GM11168 (cell line): ENCODE measurements around the gene TAF3.
"Not testable (repeated sequence)": the region's sequence is repeated elsewhere in the genome, so short reads cannot be mapped to it uniquely, and the experiment has no call there.

Source experiments
- in situ Hi-C: fragments of 300-500 bp; cut with MboI; formaldehyde crosslinking; loops from one replicate; pipeline ENCODE4 v1.12.0; 2022; ENCODE audit warnings: low sequenced_read_pairs; ENCODE audit not compliant: unreplicated experiment

Gene TAF3

DNA sequence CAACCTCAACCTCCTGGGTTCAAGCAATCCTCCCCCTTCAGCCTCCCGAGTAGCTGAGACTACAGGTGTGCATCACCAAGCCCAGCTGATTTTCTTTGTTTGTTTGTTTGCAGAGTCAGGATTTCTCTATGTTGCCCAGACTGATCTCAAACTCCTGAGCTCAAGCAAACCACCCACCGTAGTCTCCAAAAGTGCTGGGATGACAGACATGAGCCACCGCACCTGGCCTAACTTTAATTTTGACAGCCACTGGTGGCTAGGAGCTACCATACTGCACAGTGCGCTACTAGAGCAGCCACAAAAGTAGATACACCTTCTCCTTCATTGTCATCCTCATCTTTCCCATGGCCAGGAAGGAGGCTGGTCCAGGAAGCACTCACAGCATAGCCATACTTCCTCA, 205.0 kb downstream of the TAF3 start:
- in situ Hi-C loops: no loop called here

DNA sequence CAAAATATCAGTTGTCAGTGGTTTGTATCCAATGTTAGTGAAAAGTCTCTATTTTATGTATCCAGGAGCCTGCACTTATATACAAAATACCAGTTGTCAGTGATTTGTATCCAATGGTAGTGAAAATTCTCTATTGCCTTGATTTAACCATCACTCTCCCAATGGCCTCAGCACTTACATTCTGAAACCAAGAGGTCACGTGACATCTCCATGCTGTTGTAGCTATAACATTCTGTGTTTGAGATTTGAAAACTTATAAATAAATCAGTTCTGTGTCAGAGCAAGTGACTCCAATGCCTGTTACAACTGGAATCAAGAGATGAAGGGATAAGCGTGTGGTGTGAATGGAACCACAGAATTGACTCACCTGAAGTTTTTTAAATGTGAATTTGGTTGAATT, 205.5 kb downstream of the TAF3 start:
- in situ Hi-C loops: no loop called here

DNA sequence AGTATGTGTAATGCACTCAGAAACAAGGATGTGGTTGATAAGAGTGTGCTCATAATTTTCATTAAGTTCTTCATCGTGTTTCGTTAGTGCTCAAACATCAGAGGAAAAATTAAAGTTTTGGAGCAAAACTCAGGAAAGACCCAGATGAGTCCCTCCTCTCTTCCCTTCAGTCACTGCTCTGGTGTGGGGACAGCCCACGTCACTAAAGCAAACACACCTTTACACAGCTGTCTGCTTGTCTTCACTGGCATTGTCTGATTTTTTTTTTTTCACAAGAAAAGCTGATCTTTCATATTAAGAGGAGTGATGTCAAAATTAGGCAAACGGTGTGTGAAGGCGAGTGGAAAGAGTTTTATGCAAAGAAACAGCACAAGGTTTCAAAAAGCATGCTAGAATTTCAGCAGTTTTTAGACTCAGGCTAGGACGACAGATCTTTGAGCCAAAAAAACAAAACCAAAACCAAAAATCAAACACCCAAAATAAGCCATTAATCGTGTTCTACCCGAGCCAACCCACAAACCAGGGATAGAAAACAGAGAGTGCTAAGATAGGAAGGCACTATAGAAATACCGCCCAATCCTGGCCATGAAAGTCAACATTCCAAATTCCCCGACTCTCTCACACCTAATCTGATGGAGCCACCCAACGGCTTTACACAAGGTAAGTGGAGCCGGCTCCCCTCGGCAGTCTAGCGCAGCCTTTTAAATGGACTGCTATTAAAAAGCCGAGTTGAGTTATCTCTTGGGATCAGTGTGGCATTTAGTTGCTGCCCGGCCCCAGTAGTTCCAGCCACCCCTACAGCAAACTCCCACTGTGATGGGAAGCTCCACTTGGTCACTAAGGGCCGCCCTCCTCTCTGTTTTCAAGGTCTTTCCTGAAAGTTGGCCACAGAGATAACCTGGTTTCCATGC, 208.3 kb downstream of the TAF3 start:
- in situ Hi-C loops: no loop called here

DNA sequence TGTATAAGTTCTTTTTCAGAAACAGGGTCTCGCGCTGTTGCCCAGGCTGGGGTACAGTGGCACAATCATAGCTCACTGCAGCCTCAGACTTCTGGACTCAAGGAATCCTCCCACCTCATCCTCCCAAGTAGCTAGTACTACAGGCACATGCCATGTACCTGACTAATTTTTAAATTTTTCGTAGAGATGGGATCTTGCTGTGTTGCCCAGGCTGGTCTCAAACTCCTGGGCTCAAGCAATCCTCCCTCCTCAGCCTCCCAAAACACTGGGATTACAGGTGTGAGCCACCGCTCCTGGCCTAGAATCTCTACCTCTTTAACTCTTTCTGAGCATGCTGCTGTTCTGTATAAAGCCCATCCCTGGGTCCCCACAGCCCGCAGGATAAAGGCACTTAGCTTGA, 212.9 kb downstream of the TAF3 start:
- in situ Hi-C loops: not testable (repeated sequence)

- in situ Hi-C loops: no loop called here
These were observed 214.3 kb downstream of the TAF3 start for GRCh38 chr10:8032558-8032957.

DNA sequence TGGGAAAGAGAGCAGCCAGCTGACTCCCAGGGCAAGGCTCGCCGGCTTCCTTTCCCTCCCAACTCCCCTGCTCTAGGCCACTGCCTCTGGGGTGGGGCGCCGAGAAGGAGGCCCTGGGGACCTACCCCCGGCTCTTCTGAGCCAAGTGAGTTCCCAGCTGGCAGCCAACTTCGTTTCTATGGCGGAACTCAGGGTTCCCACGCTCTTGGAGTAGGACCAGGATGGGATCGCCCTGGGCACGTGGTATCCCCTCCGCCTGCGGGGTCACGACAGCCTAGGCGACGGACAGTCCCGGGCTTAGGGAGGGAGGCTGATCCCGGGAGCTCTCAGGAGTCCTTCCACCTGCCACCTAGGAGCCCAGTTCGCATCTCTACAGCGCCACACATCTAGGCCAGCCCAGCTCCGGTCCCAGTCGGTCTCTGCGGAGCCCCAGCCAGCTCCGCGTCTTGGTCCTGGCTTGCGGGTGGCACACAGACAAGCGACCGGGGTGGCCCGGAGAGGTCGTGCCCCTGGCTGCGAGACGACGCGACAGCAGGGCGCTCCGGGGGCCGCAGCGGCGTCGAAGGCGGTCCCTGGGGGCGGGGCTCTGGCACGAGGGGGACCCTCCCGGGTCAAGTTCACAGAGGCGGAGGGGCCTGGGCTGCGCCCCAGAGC, 215.6 kb downstream of the TAF3 start:
- in situ Hi-C loops: no loop called here

DNA sequence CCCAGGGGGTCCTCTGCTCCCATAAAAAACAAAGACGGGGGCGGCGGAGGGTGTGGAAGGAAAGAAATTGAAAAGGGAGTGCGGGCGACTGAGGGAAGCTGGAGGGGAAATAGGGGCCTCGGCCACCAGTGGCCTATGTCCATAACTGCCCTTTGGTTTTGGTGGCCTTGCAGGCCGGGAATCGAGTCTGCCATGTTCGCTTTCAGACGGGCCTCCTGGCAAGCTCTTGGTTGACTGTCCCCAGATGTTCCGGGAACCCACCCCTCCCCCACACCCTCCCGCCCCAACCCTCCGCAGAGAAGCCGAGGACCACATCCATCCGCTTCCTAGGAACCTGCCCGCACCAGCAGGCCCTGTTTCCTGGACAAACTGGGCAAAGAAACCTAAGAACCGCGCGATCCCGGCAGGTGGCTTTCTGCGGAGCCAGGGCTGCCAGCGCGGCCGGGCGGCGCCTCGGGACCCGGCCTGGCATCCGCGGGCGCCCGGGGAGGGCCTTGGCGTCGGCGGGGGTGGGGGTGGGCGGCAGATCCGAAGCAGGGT, 216.2 kb downstream of the TAF3 start:
- in situ Hi-C loops: no loop called here

- in situ Hi-C loops: no loop called here
These were observed 216.8 kb downstream of the TAF3 start for GRCh38 chr10:8035006-8035640.

DNA sequence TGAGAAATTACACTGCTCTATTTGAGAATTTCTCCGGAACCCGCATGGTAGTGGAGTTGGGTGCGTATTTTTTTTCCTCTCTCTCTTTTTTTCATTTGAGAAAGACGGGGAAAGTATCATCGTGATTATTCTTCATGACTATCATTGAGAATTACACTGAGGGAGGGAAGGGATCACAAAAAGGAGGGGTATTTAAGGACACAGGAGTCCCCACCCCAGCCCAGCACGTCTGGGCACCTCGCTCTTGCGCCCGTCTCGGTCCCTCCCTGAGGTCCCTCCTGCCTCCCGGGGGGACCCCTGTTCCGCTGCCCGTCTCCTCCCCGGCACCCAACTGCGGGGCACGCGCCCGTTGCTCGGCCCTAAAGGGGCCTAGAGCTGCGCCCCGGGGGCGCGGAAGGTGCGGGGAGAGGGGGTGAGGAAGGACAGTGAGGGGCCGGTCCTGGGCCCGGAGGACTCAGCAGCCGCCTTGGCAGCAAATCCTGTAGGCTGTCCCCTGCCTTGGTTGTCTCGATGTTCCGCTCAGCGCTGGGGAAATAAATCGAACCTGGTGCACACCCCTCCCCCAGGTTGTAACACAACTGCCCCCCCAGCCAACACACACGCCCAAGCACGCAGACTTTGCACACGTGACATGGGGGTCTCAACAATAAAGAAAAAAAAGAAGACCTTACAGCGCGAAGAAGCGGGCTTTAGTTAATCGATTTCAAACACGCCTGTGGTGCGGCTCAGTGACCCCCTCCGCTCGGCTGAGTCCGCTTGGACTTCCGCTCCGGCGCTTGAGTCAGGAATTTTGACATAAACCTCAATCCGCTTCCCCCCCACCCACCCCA, 217.6 kb downstream of the TAF3 start:
- in situ Hi-C loops: no loop called here

DNA sequence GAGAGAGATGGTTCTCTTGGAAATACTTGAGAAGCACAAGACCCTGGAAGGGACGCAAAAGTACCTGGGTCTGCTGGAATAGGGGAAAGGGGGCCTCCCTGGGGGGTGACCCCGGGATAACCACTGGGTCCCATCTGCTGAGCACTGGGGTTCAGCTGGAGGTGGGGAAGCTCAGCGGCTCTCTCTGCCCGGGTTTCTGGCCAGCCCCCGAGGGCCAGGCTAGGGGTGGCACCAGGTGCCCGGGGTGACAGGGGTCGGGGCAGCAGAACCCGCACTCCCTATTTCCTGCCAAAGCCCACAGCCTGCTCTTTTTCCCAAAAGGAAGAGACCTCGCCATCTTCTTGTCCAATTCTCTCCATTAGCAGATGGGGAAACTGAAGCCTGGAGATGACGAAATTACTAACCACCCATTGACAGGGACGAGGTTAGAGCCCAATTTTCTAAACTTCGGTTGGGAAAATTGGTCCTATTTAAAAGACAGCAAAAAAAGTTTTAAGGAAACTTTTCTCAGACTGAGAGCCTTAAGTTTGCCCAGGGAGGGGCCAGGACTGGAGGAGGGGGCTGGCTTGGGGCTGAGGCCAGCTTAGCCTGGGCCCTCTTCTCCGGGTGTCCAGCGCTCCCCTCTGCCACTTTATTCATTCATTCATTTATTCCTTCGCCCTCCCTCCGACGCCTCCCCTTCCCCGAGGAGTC, 218.3 kb downstream of the TAF3 start:
- in situ Hi-C loops: no loop called here

DNA sequence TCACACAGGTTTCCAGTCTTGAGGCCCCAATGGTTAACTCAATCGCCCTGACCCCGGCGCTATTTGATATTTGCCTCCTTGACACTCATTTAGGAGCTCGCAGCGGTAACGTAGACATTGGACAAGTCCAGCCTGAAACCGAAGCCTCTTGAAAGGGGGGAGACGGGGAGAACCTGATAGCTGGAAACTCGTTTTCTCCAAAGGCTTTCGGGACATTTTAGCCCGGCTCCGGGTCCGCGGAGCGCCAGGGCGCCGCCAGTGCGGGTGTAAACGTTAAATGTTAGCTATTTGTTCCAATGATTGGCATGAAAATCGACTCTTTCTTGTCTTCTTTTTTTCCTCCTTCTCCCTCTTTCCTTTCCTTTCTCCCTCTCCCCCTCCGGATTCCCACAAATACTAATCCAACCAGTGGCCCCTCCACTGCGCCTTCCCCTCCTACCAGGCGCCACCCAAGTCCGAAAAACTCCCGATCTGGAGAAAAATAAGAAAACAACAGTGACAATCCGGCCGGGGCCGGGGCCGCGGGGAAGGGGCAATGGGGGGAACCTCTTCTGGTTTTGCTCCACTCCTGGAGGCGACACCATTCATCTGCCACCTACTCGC, 219.0 kb downstream of the TAF3 start:
- in situ Hi-C loops: no loop called here

DNA sequence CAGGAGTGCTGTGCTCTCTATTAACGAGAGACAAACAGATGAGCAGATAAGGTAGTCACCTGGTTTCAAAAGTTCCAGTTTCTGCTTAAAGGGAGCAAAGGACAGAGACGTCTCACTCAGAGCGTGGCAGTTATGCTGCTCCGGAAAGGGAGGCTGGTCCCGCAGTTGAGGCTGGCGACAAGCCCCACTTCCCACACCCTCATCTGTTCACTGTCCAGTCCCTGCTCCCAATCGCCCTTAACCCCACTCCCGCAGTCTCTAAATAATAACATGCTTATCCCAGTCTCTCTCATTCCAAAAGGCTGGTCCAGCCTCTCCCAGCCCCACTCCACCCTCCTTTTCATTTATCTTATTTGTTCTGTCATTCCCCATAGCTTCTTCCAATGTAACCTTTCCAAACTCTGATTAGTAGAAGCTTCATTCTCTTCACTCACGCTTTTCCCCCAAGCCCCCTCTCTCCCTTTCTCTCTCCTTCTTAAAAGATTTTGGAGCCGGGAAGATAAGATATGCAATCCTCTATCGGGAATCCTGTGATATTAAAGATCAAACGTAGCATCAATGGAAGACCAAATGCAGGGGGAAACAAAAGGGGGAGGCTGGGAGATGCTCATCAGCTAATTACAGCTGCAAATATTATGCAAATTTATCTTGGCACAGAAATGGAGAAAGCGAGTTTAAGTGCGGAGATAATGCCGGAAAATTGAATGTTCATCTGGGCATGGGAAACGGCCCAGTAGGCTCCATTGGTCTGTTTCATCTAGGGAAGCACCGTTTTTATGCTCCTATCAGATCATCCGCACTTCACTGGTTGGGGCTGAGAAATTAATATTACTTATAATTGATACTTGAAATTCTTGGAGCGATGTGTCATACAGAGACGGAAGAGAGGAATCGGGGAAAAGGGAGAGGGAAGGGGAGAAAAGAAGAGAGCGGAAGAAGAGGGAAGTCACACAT, 219.9 kb downstream of the TAF3 start:
- in situ Hi-C loops: no loop called here

DNA sequence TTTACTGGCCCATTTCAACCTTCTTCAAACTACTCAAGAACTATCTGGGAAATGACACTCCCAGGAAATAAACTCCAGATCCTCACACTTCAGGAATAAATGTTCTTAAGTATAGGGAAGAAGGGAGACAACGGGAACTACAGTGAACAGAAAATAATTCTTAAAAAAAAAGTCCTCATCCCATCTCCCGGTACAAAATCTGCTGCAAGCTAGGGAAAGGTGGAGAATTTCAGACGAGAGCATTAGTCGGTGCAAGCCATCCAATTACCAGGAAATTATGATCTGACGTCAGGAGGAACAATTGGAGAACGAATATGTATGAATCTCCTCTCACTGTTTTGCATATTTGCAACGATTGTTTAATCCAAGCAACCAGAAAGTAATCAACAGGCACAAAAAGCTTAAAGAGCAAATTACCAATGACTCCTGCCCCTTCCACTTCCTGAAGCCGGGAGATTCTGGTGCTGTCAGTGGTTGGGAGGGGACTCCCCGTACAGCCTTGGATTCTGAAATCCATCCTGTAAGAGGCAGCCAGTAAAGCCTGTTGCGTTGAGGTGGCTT, 221.1 kb downstream of the TAF3 start:
- in situ Hi-C loops: no loop called here

DNA sequence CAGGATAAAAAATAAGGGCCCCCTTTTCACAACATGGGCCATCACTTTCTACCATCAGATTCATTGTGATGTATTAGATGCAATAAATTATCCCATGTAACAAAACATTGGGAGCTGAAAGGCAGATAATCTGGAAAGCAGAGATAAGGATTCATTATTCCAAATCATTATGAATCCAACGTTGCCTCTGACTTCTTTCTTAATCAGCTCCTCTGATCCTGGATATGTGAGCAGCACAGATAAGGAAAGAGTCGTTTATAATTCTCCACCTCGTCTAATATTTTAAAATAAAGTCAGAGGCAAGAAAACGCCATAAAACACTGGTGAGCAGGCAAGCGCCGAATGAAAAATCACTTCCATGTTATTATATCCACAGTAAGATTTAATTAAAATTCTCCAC, 222.3 kb downstream of the TAF3 start:
- in situ Hi-C loops: no loop called here

GRCh38 chr10:8041284-8041991, 223.1 kb downstream of the TAF3 start:
- in situ Hi-C loops: no loop called here

GRCh38 chr10:8041992-8042720, 223.9 kb downstream of the TAF3 start:
- in situ Hi-C loops: no loop called here
